Peyer's patch (tissue), 4 donors: ENCODE results near the gene METTL16.

Experiments
- POLR2A ChIP-seq, 2 donors: fragments of 450-650 bp; IDR thresholded peaks; one replicate each; pipeline ENCODE4 v1.5.1; 2017; ENCODE audit warnings: antibody characterized with exemption in 2 of 2, mild to moderate bottlenecking in 2 of 2, moderate library complexity in 2 of 2
- TF ChIP-seq, protein P1 (sequence below), 6 experiments: fragments of 450-650 bp in 4 of 6; fragments of 200-600 bp in 2 of 6; sonication (generic) in 1 of 6; IDR thresholded peaks; one replicate each; pipeline ENCODE4 v1.5.1; 2017 to 2019; ENCODE audit warnings: antibody characterized with exemption in 6 of 6, mild to moderate bottlenecking in 3 of 6, moderate library complexity in 1 of 6

DNA sequence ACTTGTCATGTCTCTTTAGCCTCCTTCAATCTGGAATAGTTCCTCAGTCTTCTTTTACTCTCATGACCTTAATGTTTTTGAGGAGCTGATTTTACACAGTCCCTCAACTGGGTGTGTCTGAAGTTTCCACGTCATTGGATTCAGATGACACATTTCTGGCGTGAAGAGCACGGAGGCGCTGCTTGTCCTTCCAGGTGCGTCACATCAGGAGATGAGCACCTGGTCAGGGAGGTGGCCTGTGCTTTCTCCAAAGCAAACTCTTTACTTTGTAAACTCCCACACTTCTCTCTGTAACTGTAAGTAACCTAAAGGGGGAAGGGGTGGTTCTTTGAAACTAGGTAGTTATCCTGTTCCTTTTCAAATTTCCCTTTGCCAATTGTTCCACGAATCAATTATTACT lies 58.4 kb downstream of the METTL16 start:
- TF ChIP-seq, protein P1, sequence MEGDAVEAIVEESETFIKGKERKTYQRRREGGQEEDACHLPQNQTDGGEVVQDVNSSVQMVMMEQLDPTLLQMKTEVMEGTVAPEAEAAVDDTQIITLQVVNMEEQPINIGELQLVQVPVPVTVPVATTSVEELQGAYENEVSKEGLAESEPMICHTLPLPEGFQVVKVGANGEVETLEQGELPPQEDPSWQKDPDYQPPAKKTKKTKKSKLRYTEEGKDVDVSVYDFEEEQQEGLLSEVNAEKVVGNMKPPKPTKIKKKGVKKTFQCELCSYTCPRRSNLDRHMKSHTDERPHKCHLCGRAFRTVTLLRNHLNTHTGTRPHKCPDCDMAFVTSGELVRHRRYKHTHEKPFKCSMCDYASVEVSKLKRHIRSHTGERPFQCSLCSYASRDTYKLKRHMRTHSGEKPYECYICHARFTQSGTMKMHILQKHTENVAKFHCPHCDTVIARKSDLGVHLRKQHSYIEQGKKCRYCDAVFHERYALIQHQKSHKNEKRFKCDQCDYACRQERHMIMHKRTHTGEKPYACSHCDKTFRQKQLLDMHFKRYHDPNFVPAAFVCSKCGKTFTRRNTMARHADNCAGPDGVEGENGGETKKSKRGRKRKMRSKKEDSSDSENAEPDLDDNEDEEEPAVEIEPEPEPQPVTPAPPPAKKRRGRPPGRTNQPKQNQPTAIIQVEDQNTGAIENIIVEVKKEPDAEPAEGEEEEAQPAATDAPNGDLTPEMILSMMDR (IDR thresholded peaks at IDR 0.05): no peak
- TF ChIP-seq POLR2A (IDR thresholded peaks at IDR 0.05): no peak
